ENCODE measurements around the gene PLEKHA5. TPM values are rescaled to one million over a fixed set of nuclear protein-coding genes. Genes with fewer than 3 reads are reported as not detected.

The PLEKHA5 gene
- total RNA-seq, 1 experiment from 2014 or later = 6.3 TPM

- BruUV-seq (replicated peaks) = no TSS peak
- H3K27ac ChIP-seq (ENCODE audit: low read length) = no peak overlapping the region
- DNase-seq (ENCODE audit: low read depth, low spot score) (no peak), ATAC-seq (no peak)
- intact Hi-C loops (cut with micrococcal nuclease; ENCODE audit: unreplicated experiment) (no loop called here), in situ Hi-C loops (cut with HindIII; ENCODE audit: low pct_unique_long_range_greater_than_20kb, low sequenced_read_pairs) (no loop called here)
- no peaks in the 10 kb centered on the region for H3K27me3 ChIP-seq (ENCODE audit: control insufficient read depth, insufficient read depth, low read length)
- CTCF ChIA-PET = no interaction called here
- no peaks in the 10 kb centered on the region for H3K4me1 ChIP-seq (ENCODE audit: control insufficient read depth, insufficient read depth, low read length)
- no peak overlapping the region for H3K4me3 ChIP-seq (ENCODE audit: low read depth in 2 of 2, low read length in 2 of 2)
- POLR2A ChIA-PET = no interaction called here
- H3K9me3 ChIP-seq (ENCODE audit: control insufficient read depth, insufficient read depth, low read depth, low read length) = no peaks in the 10 kb centered on the region
- H3K36me3 ChIP-seq (ENCODE audit: control insufficient read depth, insufficient read depth, low read length) = no peaks in the 10 kb centered on the region
- TF ChIP-seq POLR2AphosphoS5 (IDR thresholded peaks at IDR 0.05; ENCODE audit: low read depth, low read length) (no peak), TCF7L2 (IDR thresholded peaks at IDR 0.05; ENCODE audit: low read depth, low read length) (no peak), SIN3A (IDR thresholded peaks at IDR 0.05; ENCODE audit: borderline replicate concordance, insufficient read depth, low read depth, low read length) (no peak), REST (IDR thresholded peaks at IDR 0.05; ENCODE audit: insufficient read depth in 1 of 2, low read depth in 2 of 2, low read length in 1 of 2) (no peak)
Observed at GRCh38 chr12:19154686-19155085, 25.2 kb downstream of the PLEKHA5 start.

GRCh38 chr12:19155981-19156734 is 26.6 kb downstream of the PLEKHA5 start:
- Histone ChIP-seq H3K4me1 (ENCODE audit: control insufficient read depth, insufficient read depth, low read length) (no peaks in the 10 kb centered on the region), H3K27ac (ENCODE audit: low read length) (no peak overlapping the region), H3K9me3 (ENCODE audit: control insufficient read depth, insufficient read depth, low read depth, low read length) (no peaks in the 10 kb centered on the region), H3K4me3 (ENCODE audit: low read depth in 2 of 2, low read length in 2 of 2) (no peak overlapping the region), H3K36me3 (ENCODE audit: control insufficient read depth, insufficient read depth, low read length) (no peaks in the 10 kb centered on the region), H3K27me3 (ENCODE audit: control insufficient read depth, insufficient read depth, low read length) (no peaks in the 10 kb centered on the region)
- DNase-seq (ENCODE audit: low read depth, low spot score) (no peak), ATAC-seq (no peak)
- ChIA-PET CTCF (no interaction called here), POLR2A (no interaction called here)
- no TSS peak for BruUV-seq (replicated peaks)
- in situ Hi-C loops (cut with HindIII; ENCODE audit: low pct_unique_long_range_greater_than_20kb, low sequenced_read_pairs) (no loop called here), intact Hi-C loops (cut with micrococcal nuclease; ENCODE audit: unreplicated experiment) (no loop called here)
- TF ChIP-seq SIN3A (IDR thresholded peaks at IDR 0.05; ENCODE audit: borderline replicate concordance, insufficient read depth, low read depth, low read length) (no peak), REST (IDR thresholded peaks at IDR 0.05; ENCODE audit: insufficient read depth in 1 of 2, low read depth in 2 of 2, low read length in 1 of 2) (no peak), TCF7L2 (IDR thresholded peaks at IDR 0.05; ENCODE audit: low read depth, low read length) (no peak)
